A549 (cell line): Measurements from ENCODE around the gene C18orf63. TPM values are rescaled to one million over a fixed set of nuclear protein-coding genes. Genes with fewer than 3 reads are reported as not detected.

Experiments
- ATAC-seq, 2 experiments: fragments of 200-7000 bp in 1 of 2; fragments of >200 bp in 1 of 2; cut with Nextera tagmentation in 1 of 2; cut with Tn5 transposase in 1 of 2; 3 replicates each; pipeline versions ENCODE4 v1.8.0 to v1.9.1; 2018 to 2020; ENCODE audit warnings: mild to moderate bottlenecking in 1 of 2, moderate library complexity in 1 of 2
- CTCF ChIA-PET: fragments of 300-600 bp; sonication (Branson Sonifier 250); formaldehyde crosslinking; extraction: SDS; loops from one replicate; lab custom pipeline; 2021; ENCODE audit warnings: antibody characterized with exemption, inconsistent platforms; lab: Yijun Ruan, JAX
- POLR2A ChIA-PET: fragments of 350-600 bp; formaldehyde crosslinking; extraction: SDS; loops from one replicate; lab custom pipeline; 2021; ENCODE audit warnings: antibody characterized with exemption, inconsistent platforms; lab: Yijun Ruan, JAX
- DNase-seq, 2 experiments: peaks; one replicate each; pipeline versions ENCODE4 v3.0.0 to v3.0.0-alpha.2; 2011 to 2016; ENCODE audit warnings: low read depth in 1 of 2, low spot score in 1 of 2
- FAIRE-seq: peaks from 2 replicates; lab custom pipeline; 2011; peaks lifted over from hg19 to GRCh38; lab: Jason Lieb, UNC
- H3K27ac ChIP-seq, 2 experiments: fragments of >200 bp; sonication (Bioruptor Twin); formaldehyde crosslinking; 3 replicates each; pipeline ENCODE4 v1.5.1; 2016 to 2017
- H3K4me1 ChIP-seq: fragments of >200 bp; sonication (Bioruptor Twin); formaldehyde crosslinking; 3 replicates; pipeline ENCODE4 v1.6.1; 2016
- H3K4me2 ChIP-seq: fragments of >200 bp; sonication (Bioruptor Twin); formaldehyde crosslinking; 3 replicates; pipeline ENCODE4 v1.6.1; 2016
- H3K4me3 ChIP-seq: fragments of >200 bp; sonication (Bioruptor Twin); formaldehyde crosslinking; 3 replicates; pipeline ENCODE4 v1.5.1; 2016
- H3K9me3 ChIP-seq: fragments of >200 bp; sonication (Bioruptor Twin); formaldehyde crosslinking; 3 replicates; pipeline ENCODE4 v1.6.1; 2016
- CBX2 ChIP-seq: fragments of 200-600 bp; sonication (generic); IDR thresholded peaks from 2 replicates; pipeline ENCODE4 v1.6.1; 2016; ENCODE audit warnings: low read depth, mild to moderate bottlenecking, borderline replicate concordance
- CEBPB ChIP-seq, 2 experiments: fragments of >200 bp in 1 of 2; sonication (Bioruptor Twin) in 1 of 2; formaldehyde crosslinking in 1 of 2; IDR thresholded peaks; 2 replicates each; pipeline ENCODE4 v1.6.1; 2012 to 2016
- CHD4 ChIP-seq: fragments of 200-600 bp; sonication (generic); IDR thresholded peaks from 2 replicates; pipeline ENCODE4 v1.6.1; 2016; ENCODE audit warnings: antibody characterized with exemption, mild to moderate bottlenecking, borderline replicate concordance
- E2F6 ChIP-seq: IDR thresholded peaks from 2 replicates; pipeline ENCODE4 v1.6.1; 2012; ENCODE audit warnings: low read depth, borderline replicate concordance
- ELK1 ChIP-seq: fragments of 150-350 bp; IDR thresholded peaks from 2 replicates; pipeline ENCODE4 v1.6.1; 2014; ENCODE audit warnings: low read depth, mild to moderate bottlenecking, low read length
- HES2 ChIP-seq: fragments of >200 bp; sonication (Bioruptor Twin); formaldehyde crosslinking; IDR thresholded peaks from 2 replicates; pipeline ENCODE4 v1.6.1; 2016
- HMGXB4 ChIP-seq: fragments of 250-450 bp; sonication (Bioruptor Pico); IDR thresholded peaks from 2 replicates; pipeline ENCODE4 v1.5.0; 2021; ENCODE audit warnings: mild to moderate bottlenecking, moderate library complexity, borderline replicate concordance
- HOXA7 ChIP-seq: fragments of 250-450 bp; sonication (Bioruptor Pico); IDR thresholded peaks from 2 replicates; pipeline ENCODE4 v1.5.0; 2020; ENCODE audit warnings: mild to moderate bottlenecking, moderate library complexity
- HOXB5 ChIP-seq: fragments of 250-450 bp; sonication (Bioruptor Pico); IDR thresholded peaks from 2 replicates; pipeline ENCODE4 v1.5.0; 2020; ENCODE audit warnings: mild to moderate bottlenecking, moderate library complexity
- JUNB ChIP-seq: fragments of >200 bp; sonication (Bioruptor Twin); formaldehyde crosslinking; IDR thresholded peaks from 2 replicates; pipeline ENCODE4 v1.6.1; 2016
- KDM5A ChIP-seq: fragments of 200-600 bp; sonication (generic); IDR thresholded peaks from 2 replicates; pipeline ENCODE4 v1.6.1; 2016; ENCODE audit warnings: antibody characterized with exemption, mild to moderate bottlenecking
- MAX ChIP-seq: IDR thresholded peaks from 2 replicates; pipeline ENCODE4 v1.6.1; 2012
- NFE2L2 ChIP-seq: fragments of 150-350 bp; conservative IDR thresholded peaks from 2 replicates; pipeline ENCODE4 v1.6.1; 2014; ENCODE audit warnings: low read length
- NR3C1 ChIP-seq: fragments of >200 bp; sonication (Bioruptor Twin); formaldehyde crosslinking; IDR thresholded peaks from 3 replicates; pipeline ENCODE4 v1.6.1; 2017
- POLR2A ChIP-seq: IDR thresholded peaks from 2 replicates; pipeline ENCODE4 v1.6.1; 2012; ENCODE audit warnings: mild to moderate bottlenecking, low read length
- RARB ChIP-seq: fragments of 250-450 bp; sonication (Bioruptor Pico); IDR thresholded peaks from 2 replicates; pipeline ENCODE4 v1.8.0; 2021; ENCODE audit warnings: mild to moderate bottlenecking, moderate library complexity
- REST ChIP-seq: fragments of 200-600 bp; sonication (generic); IDR thresholded peaks from 2 replicates; pipeline ENCODE4 v1.6.1; 2016; ENCODE audit warnings: antibody characterized with exemption, mild to moderate bottlenecking, moderate library complexity
- RNF2 ChIP-seq: fragments of 200-600 bp; sonication (generic); IDR thresholded peaks from 2 replicates; pipeline ENCODE4 v1.6.1; 2016; ENCODE audit warnings: low read depth, mild to moderate bottlenecking, antibody characterized with exemption, moderate library complexity, borderline replicate concordance
- SMC3 ChIP-seq: fragments of >200 bp; sonication (Bioruptor Twin); formaldehyde crosslinking; IDR thresholded peaks from 3 replicates; pipeline ENCODE4 v1.6.1; 2018; ENCODE audit warnings: inconsistent platforms
- USF2 ChIP-seq: fragments of 450-650 bp; IDR thresholded peaks from 2 replicates; pipeline ENCODE4 v1.6.1; 2014; ENCODE audit warnings: antibody characterized with exemption
- ZNF302 ChIP-seq: fragments of 250-450 bp; sonication (Bioruptor Pico); IDR thresholded peaks from 2 replicates; pipeline ENCODE4 v1.9.0; 2021; ENCODE audit warnings: inconsistent platforms, mild to moderate bottlenecking, moderate library complexity
- WGBS: methylation state at CpG from one replicate; pipeline ENCODE4 v1.1.6; 2017; ENCODE audit errors: missing lambda C conversion rate; 5-methylcytosine and 5-hydroxymethylcytosine counted together
- polyA plus RNA-seq, 4 experiments: library from polyadenylated mRNA; depleted of rRNA in 3 of 4; stranded (reverse); fragments of >200 nt; fragmentation: RNase III in 1 of 4; extraction: RNeasy Plus Mini Kit Qiagen cat#74134 plus additional on column Dnase treatment in 1 of 4; gene quantifications; 2 replicates in 3 of 4; 3 replicates in 1 of 4; pipeline ENCODE4 v1.2.3, GENCODE V29; 2011 to 2017

C18orf63 gene
- polyA plus RNA-seq, 2 of the 4 experiments (the other 2 are of a cell fraction) = not detected

- CTCF ChIA-PET = no interaction called here
- WGBS = 78% methylated on average over 5 of the region's 5 CpGs
- FAIRE-seq = no peak
- no peak for ATAC-seq
- Histone ChIP-seq H3K9me3 (0 out of 3 replicates have a peak, but pooled peaks cover 2% of the 10 kb centered on the region), H3K4me1 (peaks cover 17% of the 10 kb centered on the region), H3K4me3 (no peak overlapping the region), H3K27ac (no peak overlapping the region)
- no peak for DNase-seq
- POLR2A ChIA-PET = no interaction called here
- TF ChIP-seq HES2 = no peak
- TF ChIP-seq USF2 = no peak
- TF ChIP-seq E2F6 = no peak
- no peak for TF ChIP-seq REST
- no peak for TF ChIP-seq KDM5A
- no peak for TF ChIP-seq NR3C1
- no peak for TF ChIP-seq HOXA7 (CRISPR knock-in tag)
- TF ChIP-seq ELK1 = no peak
- no peak for TF ChIP-seq HMGXB4
- TF ChIP-seq NFE2L2 = no peak
- TF ChIP-seq, all 56 proteins: peak for 0
- H3K4me2 ChIP-seq = no peak overlapping the region
Observed at GRCh38 chr18:74303306-74303705, 12.3 kb upstream of the C18orf63 start.

- H3K27ac ChIP-seq = peak overlapping the region in 1 of 2 experiments; percentile 33; a peak in 1 of 6 replicates
- H3K9me3 ChIP-seq = 0 out of 3 replicates have a peak, but pooled peaks cover 2% of the 10 kb centered on the region
- peaks cover 17% of the 10 kb centered on the region for H3K4me1 ChIP-seq
- POLR2A ChIA-PET = no interaction called here
- FAIRE-seq (no peak), ATAC-seq (no peak), DNase-seq (no peak)
- CTCF ChIA-PET = no interaction called here
- 85% methylated on average over 1 of the region's 1 CpG for WGBS
- no peak overlapping the region for H3K4me3 ChIP-seq
- peak overlapping the region; percentile 15; the same call in 1 of the 3 replicates for H3K4me2 ChIP-seq
- TF ChIP-seq CEBPB (IDR thresholded peaks at IDR 0.05) = no peak
- TF ChIP-seq RNF2 = no peak
- no peak for TF ChIP-seq CBX2
- no peak for TF ChIP-seq CHD4
- TF ChIP-seq MAX = no peak
- TF ChIP-seq E2F6 = no peak
- TF ChIP-seq HOXB5 (CRISPR knock-in tag) = no peak
- TF ChIP-seq HMGXB4 = no peak
- TF ChIP-seq JUNB = no peak
- TF ChIP-seq SMC3 = no peak
- no peak for TF ChIP-seq POLR2A
- TF ChIP-seq REST = no peak
- TF ChIP-seq RARB (CRISPR knock-in tag) = no peak
- no peak for TF ChIP-seq ZNF302 (CRISPR knock-in tag)
Observed at GRCh38 chr18:74303936-74304335, 11.7 kb upstream of the C18orf63 start.
